OCI-LY3 (cell line): Measurements from ENCODE around the gene PTAFR.

ENCODE experiments used
- H2AFZ ChIP-seq: fragments of 200-600, 300-600 bp; shearing (Covaris generic); 2 replicates; pipeline ENCODE4 v1.6.0; 2014; ENCODE audit warnings: antibody characterized with exemption, low read depth, low read length
- H3K27ac ChIP-seq: fragments of 200-600, 300-600 bp; sonication (generic); 2 replicates; pipeline ENCODE4 v1.5.1; 2014; ENCODE audit warnings: mild to moderate bottlenecking, low read length, moderate library complexity, mixed read lengths
- H3K27me3 ChIP-seq: fragments of 200-600, 300-600 bp; sonication (generic); 2 replicates; pipeline ENCODE4 v1.6.1; 2014; ENCODE audit warnings: low read depth, low read length, mixed read lengths
- H3K36me3 ChIP-seq: fragments of 200-600, 300-600 bp; sonication (generic); replicated peaks from 2 replicates; pipeline ENCODE3; 2014; ENCODE audit warnings: low read depth, low read length, mixed read lengths
- H3K4me1 ChIP-seq: fragments of 300-600, 200-600 bp; sonication (generic); 2 replicates; pipeline ENCODE4 v1.6.1; 2014; ENCODE audit warnings: low read length, mixed read lengths
- H3K4me2 ChIP-seq: fragments of 200-600, 300-600 bp; sonication (generic); 2 replicates; pipeline ENCODE4 v1.6.1; 2014; ENCODE audit warnings: low read length, mixed read lengths
- H3K4me3 ChIP-seq: fragments of 300-600, 200-600 bp; sonication (generic); 2 replicates; pipeline ENCODE4 v1.5.1; 2014; ENCODE audit warnings: antibody characterized with exemption, mild to moderate bottlenecking, low read length, moderate library complexity
- H3K79me2 ChIP-seq: fragments of 300-600, 200-600 bp; shearing (Covaris generic); 2 replicates; pipeline ENCODE4 v1.6.1; 2014; ENCODE audit warnings: mild to moderate bottlenecking, low read length, mixed read lengths
- H3K9ac ChIP-seq: fragments of 300-600, 200-600 bp; shearing (Covaris generic); 2 replicates; pipeline ENCODE4 v1.6.0; 2014; ENCODE audit warnings: mild to moderate bottlenecking, low read length, moderate library complexity
- H3K9me3 ChIP-seq: fragments of 200-600, 300-600 bp; shearing (Covaris generic); 2 replicates; pipeline ENCODE4 v1.6.1; 2014; ENCODE audit warnings: low read length, mixed read lengths; ENCODE audit not compliant: insufficient read depth
- H4K20me1 ChIP-seq: fragments of 200-600, 300-600 bp; sonication (generic); 2 replicates; pipeline ENCODE4 v1.6.1; 2016; ENCODE audit warnings: low read length, mixed read lengths; ENCODE audit not compliant: insufficient read depth
- EZH2phosphoT487 ChIP-seq: fragments of 200-600 bp; shearing (Covaris generic); IDR thresholded peaks from 2 replicates; pipeline ENCODE4 v1.6.1; 2018; ENCODE audit warnings: antibody characterized with exemption, mixed run types, low read depth
- TF ChIP-seq, protein P1 (sequence below): fragments of 200-600, 300-600 bp; sonication (generic); IDR thresholded peaks from 2 replicates; pipeline ENCODE4 v1.5.1; 2014; ENCODE audit warnings: antibody characterized with exemption, low read length, low read depth

Gene PTAFR

GRCh38 chr1:28110555-28110954 lies 65.9 kb downstream of the PTAFR start:
- TF ChIP-seq EZH2phosphoT487 = no peak
- TF ChIP-seq, protein P1, sequence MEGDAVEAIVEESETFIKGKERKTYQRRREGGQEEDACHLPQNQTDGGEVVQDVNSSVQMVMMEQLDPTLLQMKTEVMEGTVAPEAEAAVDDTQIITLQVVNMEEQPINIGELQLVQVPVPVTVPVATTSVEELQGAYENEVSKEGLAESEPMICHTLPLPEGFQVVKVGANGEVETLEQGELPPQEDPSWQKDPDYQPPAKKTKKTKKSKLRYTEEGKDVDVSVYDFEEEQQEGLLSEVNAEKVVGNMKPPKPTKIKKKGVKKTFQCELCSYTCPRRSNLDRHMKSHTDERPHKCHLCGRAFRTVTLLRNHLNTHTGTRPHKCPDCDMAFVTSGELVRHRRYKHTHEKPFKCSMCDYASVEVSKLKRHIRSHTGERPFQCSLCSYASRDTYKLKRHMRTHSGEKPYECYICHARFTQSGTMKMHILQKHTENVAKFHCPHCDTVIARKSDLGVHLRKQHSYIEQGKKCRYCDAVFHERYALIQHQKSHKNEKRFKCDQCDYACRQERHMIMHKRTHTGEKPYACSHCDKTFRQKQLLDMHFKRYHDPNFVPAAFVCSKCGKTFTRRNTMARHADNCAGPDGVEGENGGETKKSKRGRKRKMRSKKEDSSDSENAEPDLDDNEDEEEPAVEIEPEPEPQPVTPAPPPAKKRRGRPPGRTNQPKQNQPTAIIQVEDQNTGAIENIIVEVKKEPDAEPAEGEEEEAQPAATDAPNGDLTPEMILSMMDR = no peak
- no peaks in the 10 kb centered on the region for H3K27me3 ChIP-seq
- H3K4me1 ChIP-seq = peaks cover 39% of the 10 kb centered on the region
- H3K4me3 ChIP-seq = no peak overlapping the region
- H3K36me3 ChIP-seq = no peaks in the 10 kb centered on the region
- H3K9ac ChIP-seq = no peak overlapping the region
- H3K79me2 ChIP-seq = no peaks in the 10 kb centered on the region
- H2AFZ ChIP-seq = no peak overlapping the region
- no peaks in the 10 kb centered on the region for H3K9me3 ChIP-seq
- no peaks in the 10 kb centered on the region for H4K20me1 ChIP-seq
- H3K4me2 ChIP-seq = peak overlapping the region; percentile 35; the same call in 1 of the 2 replicates
- H3K27ac ChIP-seq = no peak overlapping the region

DNA sequence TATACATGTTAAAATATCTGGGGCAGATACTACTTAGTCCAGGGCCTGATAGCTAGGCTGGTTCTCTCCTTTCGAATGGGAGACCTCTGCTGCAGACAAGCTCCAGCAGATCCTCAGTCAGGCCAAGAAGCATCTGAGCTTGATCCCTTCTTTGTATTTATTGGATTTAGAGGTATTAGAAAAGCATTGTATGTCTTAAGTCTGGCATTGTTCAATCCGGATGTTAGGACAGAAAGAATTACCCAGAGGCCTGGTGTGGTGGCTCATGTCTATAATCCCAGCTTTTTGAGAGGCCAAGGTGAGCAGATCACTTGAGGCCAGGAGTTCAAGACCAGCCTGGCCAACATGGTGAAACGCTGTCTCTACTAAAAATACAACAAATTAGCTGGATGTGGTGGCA lies 66.9 kb downstream of the PTAFR start:
- Histone ChIP-seq H3K27me3 (no peaks in the 10 kb centered on the region), H3K9ac (no peak overlapping the region), H3K4me2 (no peak overlapping the region), H3K4me3 (no peak overlapping the region), H4K20me1 (no peaks in the 10 kb centered on the region), H3K79me2 (no peaks in the 10 kb centered on the region), H3K27ac (no peak overlapping the region), H3K36me3 (no peaks in the 10 kb centered on the region), H3K9me3 (no peaks in the 10 kb centered on the region), H3K4me1 (peaks cover 30% of the 10 kb centered on the region), H2AFZ (no peak overlapping the region)
- TF ChIP-seq, protein P1 = no peak
- no peak for TF ChIP-seq EZH2phosphoT487

- H2AFZ ChIP-seq = no peak overlapping the region
- TF ChIP-seq EZH2phosphoT487 = no peak
- TF ChIP-seq, protein P1 = no peak
- H3K4me3 ChIP-seq = no peak overlapping the region
- H3K79me2 ChIP-seq = no peaks in the 10 kb centered on the region
- no peaks in the 10 kb centered on the region for H3K27me3 ChIP-seq
- no peaks in the 10 kb centered on the region for H3K9me3 ChIP-seq
- no peaks in the 10 kb centered on the region for H4K20me1 ChIP-seq
- H3K9ac ChIP-seq = no peak overlapping the region
- peaks cover 22% of the 10 kb centered on the region for H3K4me1 ChIP-seq
- H3K4me2 ChIP-seq = no peak overlapping the region
- H3K27ac ChIP-seq = no peak overlapping the region
- H3K36me3 ChIP-seq = no peaks in the 10 kb centered on the region
Measured at GRCh38 chr1:28108001-28108400, 68.5 kb downstream of the PTAFR start.

DNA sequence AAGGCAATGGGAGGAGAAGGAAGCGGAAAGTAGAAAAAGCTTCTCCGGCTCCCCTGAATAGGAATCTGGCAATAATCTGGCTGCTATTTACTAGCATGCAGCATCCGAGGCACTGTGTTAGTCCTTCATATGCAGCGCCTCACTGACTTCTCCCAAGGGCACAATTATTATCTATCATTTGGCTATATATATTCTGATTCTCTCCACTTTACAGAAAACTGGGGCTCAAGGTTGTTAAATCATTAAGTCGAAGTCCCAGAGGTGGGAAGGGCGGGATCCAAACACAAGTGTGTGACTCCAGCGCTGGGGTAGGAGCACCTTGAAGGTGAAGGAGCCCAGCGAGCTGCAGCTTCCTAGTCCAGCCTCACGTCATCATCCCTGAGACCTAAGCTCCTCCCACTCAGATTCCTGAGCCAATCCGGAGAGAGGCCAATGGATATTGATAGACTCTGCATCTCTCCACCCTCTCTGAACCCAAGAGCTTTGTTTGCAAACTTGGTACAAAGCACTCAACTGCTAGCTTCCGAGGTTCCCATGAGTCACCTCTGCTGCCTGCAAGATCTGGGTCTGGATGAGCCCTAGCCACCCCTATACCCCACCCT lies 71.5 kb downstream of the PTAFR start:
- H3K79me2 ChIP-seq = no peaks in the 10 kb centered on the region
- H3K4me2 ChIP-seq = no peak overlapping the region
- no peaks in the 10 kb centered on the region for H3K4me1 ChIP-seq
- H3K36me3 ChIP-seq = no peaks in the 10 kb centered on the region
- TF ChIP-seq, protein P1 = no peak
- TF ChIP-seq EZH2phosphoT487 = no peak
- no peaks in the 10 kb centered on the region for H3K9me3 ChIP-seq
- no peak overlapping the region for H3K4me3 ChIP-seq
- H4K20me1 ChIP-seq = no peaks in the 10 kb centered on the region
- H3K27ac ChIP-seq = no peak overlapping the region
- H3K27me3 ChIP-seq = no peaks in the 10 kb centered on the region
- H3K9ac ChIP-seq = no peak overlapping the region
- no peak overlapping the region for H2AFZ ChIP-seq
